K562 (cell line): Measurements from ENCODE around the gene ARHGAP9. TPM values are rescaled to one million over a fixed set of nuclear protein-coding genes. Genes with fewer than 3 reads are reported as not detected.

Experiments
- E2F6 ChIP-seq, 2 experiments: IDR thresholded peaks; 2 replicates each; pipeline ENCODE4 v1.6.1; 2011; ENCODE audit warnings: borderline replicate concordance in 1 of 2, control low read depth in 1 of 2, low read depth in 1 of 2, low read length in 1 of 2, mild to moderate bottlenecking in 1 of 2, mixed read lengths in 1 of 2, moderate library complexity in 1 of 2; ENCODE audit not compliant: insufficient read depth in 1 of 2, insufficient read length in 1 of 2, poor library complexity in 1 of 2, severe bottlenecking in 1 of 2; ENCODE audit errors: extremely low read depth in 1 of 2
- GTF2F1 ChIP-seq: IDR thresholded peaks from 2 replicates; pipeline ENCODE4 v1.6.1; 2011; ENCODE audit warnings: low read depth, low read length, improper control_type of control experiment
- HEY1 ChIP-seq: fragments of 250-450 bp; sonication (Bioruptor Pico); IDR thresholded peaks from 2 replicates; pipeline ENCODE4 v1.5.0; 2020; ENCODE audit warnings: mild to moderate bottlenecking, moderate library complexity, borderline replicate concordance
- ILF3 ChIP-seq: fragments of 450-650 bp; IDR thresholded peaks from 2 replicates; pipeline ENCODE4 v1.6.1; 2018; ENCODE audit warnings: antibody characterized with exemption, mild to moderate bottlenecking, moderate library complexity, borderline replicate concordance
- KDM5B ChIP-seq: fragments of 200-600 bp; sonication (generic); IDR thresholded peaks from 2 replicates; pipeline ENCODE4 v1.6.1; 2012; ENCODE audit warnings: low read depth, mild to moderate bottlenecking, moderate library complexity, low read length, control low read depth, inconsistent platforms; ENCODE audit not compliant: insufficient replicate concordance
- MEF2A ChIP-seq: IDR thresholded peaks from 2 replicates; pipeline ENCODE4 v1.6.1; 2011; ENCODE audit warnings: low read depth, mild to moderate bottlenecking, low read length, moderate library complexity; ENCODE audit not compliant: control insufficient read depth
- NR2C2 ChIP-seq, 2 experiments: fragments of 200-800 bp in 1 of 2; sonication (Bioruptor generic) in 1 of 2; sonication (generic) in 1 of 2; formaldehyde crosslinking in 1 of 2; IDR thresholded peaks; 2 replicates each; pipeline versions ENCODE4 v1.6.1 to v1.8.0; 2016 to 2022; ENCODE audit warnings: mild to moderate bottlenecking in 1 of 2, missing compliant biosample characterization in 1 of 2, missing genetic modification characterization in 1 of 2, missing genetic modification reagents in 1 of 2
- PML ChIP-seq: IDR thresholded peaks from 2 replicates; pipeline ENCODE4 v1.6.1; 2012; ENCODE audit warnings: low read length, inconsistent platforms
- RAD51 ChIP-seq: fragments of 450-650 bp; IDR thresholded peaks from 2 replicates; pipeline ENCODE4 v1.7.1; 2016; ENCODE audit warnings: low read depth, mild to moderate bottlenecking, borderline replicate concordance
- ZC3H4 ChIP-seq: sonication (generic); formaldehyde crosslinking; IDR thresholded peaks from 2 replicates; pipeline ENCODE4 v1.9.0; 2021; ENCODE audit warnings: missing genetic modification reagents, borderline replicate concordance
- ZNF324 ChIP-seq: fragments of 250-450 bp; sonication (Bioruptor Pico); IDR thresholded peaks from 2 replicates; pipeline ENCODE4 v1.4.0; 2020; ENCODE audit warnings: mild to moderate bottlenecking
- ZNF395 ChIP-seq: fragments of 200-800 bp; sonication (Bioruptor generic); IDR thresholded peaks from 2 replicates; pipeline ENCODE4 v1.6.1; 2017; ENCODE audit warnings: missing genetic modification characterization, missing compliant biosample characterization
- ZNF584 ChIP-seq: fragments of 200-800 bp; sonication (Bioruptor generic); IDR thresholded peaks from 2 replicates; pipeline ENCODE4 v1.6.1; 2016; ENCODE audit warnings: low read depth, mild to moderate bottlenecking, missing genetic modification characterization, missing compliant biosample characterization
- ZNF76 ChIP-seq: fragments of 250-450 bp; sonication (Bioruptor Pico); IDR thresholded peaks from 2 replicates; pipeline ENCODE4 v1.4.0; 2020; ENCODE audit warnings: mild to moderate bottlenecking, moderate library complexity, borderline replicate concordance
- polyA plus RNA-seq, 8 experiments: library from polyadenylated mRNA; depleted of rRNA in 4 of 8; stranded (reverse) in 5 of 8; unstranded in 3 of 8; fragments of >200 nt; fragmentation: Nextera tagmentation in 2 of 8; fragmentation: Illumina TruSeq in 1 of 8; extraction: Ambion mirVana in 2 of 8; extraction: Trizol in 1 of 8; gene quantifications; 2 replicates each; pipeline versions ENCODE4 v1.2.1 to v1.2.3, GENCODE V29; 2011 to 2014; ENCODE audit warnings: inconsistent platforms in 1 of 8, missing spikeins in 1 of 8
- total RNA-seq, 7 experiments: library from RNA; depleted of rRNA in 6 of 7; stranded (reverse); fragments of >200 nt in 6 of 7; fragmentation: Illumina TruSeq in 2 of 7; extraction: Trizol in 2 of 7; gene quantifications; 2 replicates each; pipeline versions ENCODE4 v1.2.1 to v1.2.3, GENCODE V29; 2011 to 2021; ENCODE audit warnings: low replicate concordance in 1 of 7

ARHGAP9 gene
- total and polyA plus RNA-seq, 9 of the 15 experiments (the other 6 are each of a cell fraction or from before 2014, with no cell fraction given): 1.5 to 10.2 (median 5.1) TPM

- TF ChIP-seq E2F6 (IDR thresholded peaks at IDR 0.05; ENCODE audit: borderline replicate concordance in 1 of 2, extremely low read depth in 1 of 2, insufficient read depth in 1 of 2, insufficient read length in 1 of 2, low read depth in 1 of 2, low read length in 1 of 2, poor library complexity in 1 of 2, severe bottlenecking in 1 of 2) (no peak), ZNF395 (no peak), ILF3 (no peak), ZNF324 (CRISPR knock-in tag) (no peak), ZNF76 (CRISPR knock-in tag) (no peak), ZC3H4 (CRISPR knock-in tag) (peak; percentile 58; the same call in 1 of the 2 replicates), KDM5B (peak; percentile 74), NR2C2 (CRISPR knock-in tag; IDR thresholded peaks at IDR 0.05) (no peak), NR2C2 (tag; IDR thresholded peaks at IDR 0.05) (no peak), MEF2A (no peak), ZNF584 (CRISPR knock-in tag) (no peak), RAD51 (no peak), PML (peak; percentile 50; the same call in 1 of the 2 replicates), GTF2F1 (no peak), HEY1 (CRISPR knock-in tag) (0 out of 2 replicates have a peak, but pooled peaks have one; percentile 2)
Observed at GRCh38 chr12:57518920-57519795, 39.5 kb upstream of the ARHGAP9 start (continued).
